Measurements from ENCODE around the gene CAPN14. TPM values are rescaled to one million over a fixed set of nuclear protein-coding genes. Genes with fewer than 3 reads are reported as not detected.
"Not testable (repeated sequence)": the region's sequence is repeated elsewhere in the genome, so short reads cannot be mapped to it uniquely, and the experiment has no call there.

Gene CAPN14
- total and polyA plus RNA-seq, 4 donors = 0.03 to 0.26 (median 0.14) TPM

DNA sequence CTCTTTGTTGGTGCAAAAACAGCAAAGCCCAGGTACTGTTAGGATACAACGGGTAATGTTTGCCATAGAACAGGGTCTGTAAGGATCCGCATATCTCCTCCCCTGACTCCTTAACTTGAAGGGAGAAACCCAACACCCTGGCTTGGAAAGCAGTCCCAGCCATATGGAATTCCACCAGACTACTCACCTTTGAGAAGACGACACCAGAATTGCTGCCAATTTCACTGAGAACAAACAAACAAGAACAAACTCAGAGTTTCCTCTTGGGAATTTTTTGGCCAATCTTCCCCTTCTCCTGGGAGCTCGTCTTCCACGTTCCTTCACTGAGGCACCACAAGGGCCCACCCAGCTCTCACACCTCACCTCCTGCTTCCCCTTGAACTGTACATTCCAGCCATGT, 29.2 kb downstream of the CAPN14 start:
- Histone ChIP-seq H3K4me1 (ENCODE audit: control insufficient read depth in 5 of 5, insufficient read depth in 5 of 5, low read length in 5 of 5) (no peaks in the 10 kb centered on the region), H3K9me3 (ENCODE audit: control insufficient read depth in 4 of 4, insufficient read depth in 3 of 4, low read length in 3 of 4) (no peaks in the 10 kb centered on the region), H3K27ac (ENCODE audit: low read depth in 1 of 2, low read length in 1 of 2) (no peak overlapping the region), H3K4me3 (no peak overlapping the region), H3K9ac (ENCODE audit: insufficient read depth in 1 of 2, low read length in 2 of 2) (no peak overlapping the region), H3K27me3 (ENCODE audit: control insufficient read depth in 3 of 3, insufficient read depth in 3 of 3, low read length in 2 of 3) (peaks cover 0 to 7% (median 5%) of the 10 kb centered on the region in 3 donors), H3K36me3 (ENCODE audit: control insufficient read depth in 4 of 4, insufficient read depth in 4 of 4, low read length in 4 of 4) (no peaks in the 10 kb centered on the region)
- DNase-seq (no peak), ATAC-seq (ENCODE audit: insufficient read depth, low FRiP score) (no peak)
- 63 to 76% methylated on average over 5 of the region's 5 CpGs for WGBS, 2 donors
- TF ChIP-seq, protein P1, sequence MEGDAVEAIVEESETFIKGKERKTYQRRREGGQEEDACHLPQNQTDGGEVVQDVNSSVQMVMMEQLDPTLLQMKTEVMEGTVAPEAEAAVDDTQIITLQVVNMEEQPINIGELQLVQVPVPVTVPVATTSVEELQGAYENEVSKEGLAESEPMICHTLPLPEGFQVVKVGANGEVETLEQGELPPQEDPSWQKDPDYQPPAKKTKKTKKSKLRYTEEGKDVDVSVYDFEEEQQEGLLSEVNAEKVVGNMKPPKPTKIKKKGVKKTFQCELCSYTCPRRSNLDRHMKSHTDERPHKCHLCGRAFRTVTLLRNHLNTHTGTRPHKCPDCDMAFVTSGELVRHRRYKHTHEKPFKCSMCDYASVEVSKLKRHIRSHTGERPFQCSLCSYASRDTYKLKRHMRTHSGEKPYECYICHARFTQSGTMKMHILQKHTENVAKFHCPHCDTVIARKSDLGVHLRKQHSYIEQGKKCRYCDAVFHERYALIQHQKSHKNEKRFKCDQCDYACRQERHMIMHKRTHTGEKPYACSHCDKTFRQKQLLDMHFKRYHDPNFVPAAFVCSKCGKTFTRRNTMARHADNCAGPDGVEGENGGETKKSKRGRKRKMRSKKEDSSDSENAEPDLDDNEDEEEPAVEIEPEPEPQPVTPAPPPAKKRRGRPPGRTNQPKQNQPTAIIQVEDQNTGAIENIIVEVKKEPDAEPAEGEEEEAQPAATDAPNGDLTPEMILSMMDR (IDR thresholded peaks at IDR 0.05; ENCODE audit: control extremely low read depth, extremely low read depth) = no peak

GRCh38 chr2:31187166-31187565, 30.1 kb downstream of the CAPN14 start:
- no peak overlapping the region for H3K4me3 ChIP-seq
- no peaks in the 10 kb centered on the region for H3K4me1 ChIP-seq (ENCODE audit: control insufficient read depth in 5 of 5, insufficient read depth in 5 of 5, low read length in 5 of 5)
- WGBS, 2 donors = 88 to 93% methylated on average over 3 to 4 of the region's 4 CpGs
- no peak overlapping the region for H3K27ac ChIP-seq (ENCODE audit: low read depth in 1 of 2, low read length in 1 of 2)
- DNase-seq (no peak), ATAC-seq (ENCODE audit: insufficient read depth, low FRiP score) (no peak)
- H3K36me3 ChIP-seq (ENCODE audit: control insufficient read depth in 4 of 4, insufficient read depth in 4 of 4, low read length in 4 of 4) = no peaks in the 10 kb centered on the region
- TF ChIP-seq, protein P1 (IDR thresholded peaks at IDR 0.05; ENCODE audit: control extremely low read depth, extremely low read depth) = no peak
- H3K9ac ChIP-seq (ENCODE audit: insufficient read depth in 1 of 2, low read length in 2 of 2) = no peak overlapping the region
- H3K27me3 ChIP-seq (ENCODE audit: control insufficient read depth in 3 of 3, insufficient read depth in 3 of 3, low read length in 2 of 3) = peaks cover 0 to 7% (median 5%) of the 10 kb centered on the region in 3 donors
- H3K9me3 ChIP-seq (ENCODE audit: control insufficient read depth in 4 of 4, insufficient read depth in 3 of 4, low read length in 3 of 4) = no peaks in the 10 kb centered on the region

DNA sequence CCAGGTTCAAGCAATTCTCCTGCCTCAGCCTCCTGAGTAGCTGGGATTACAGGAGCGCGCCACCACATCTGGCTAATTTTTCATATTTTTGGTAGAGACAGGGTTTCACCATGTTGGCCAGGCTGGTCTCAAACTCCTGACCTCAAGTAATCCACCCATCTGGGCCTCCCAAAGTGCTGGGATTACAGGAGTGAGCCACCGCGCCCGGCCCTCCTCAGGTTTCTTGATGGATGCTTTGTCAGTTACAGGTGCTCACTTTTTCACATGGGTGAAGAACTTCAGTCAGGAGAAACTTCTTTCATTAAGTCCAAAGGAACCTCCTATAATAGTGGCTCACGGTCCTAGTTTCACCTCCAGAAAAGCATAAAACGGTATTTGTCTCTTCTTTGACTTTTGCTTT, 33.3 kb downstream of the CAPN14 start:
- not testable (repeated sequence) for H3K27me3 ChIP-seq (ENCODE audit: control insufficient read depth in 3 of 3, insufficient read depth in 3 of 3, low read length in 2 of 3); H3K4me3 ChIP-seq; H3K27ac ChIP-seq (ENCODE audit: low read depth in 1 of 2, low read length in 1 of 2); ATAC-seq (ENCODE audit: insufficient read depth, low FRiP score); H3K36me3 ChIP-seq (ENCODE audit: control insufficient read depth in 4 of 4, insufficient read depth in 4 of 4, low read length in 4 of 4); DNase-seq; H3K9ac ChIP-seq (ENCODE audit: insufficient read depth in 1 of 2, low read length in 2 of 2); H3K4me1 ChIP-seq (ENCODE audit: control insufficient read depth in 5 of 5, insufficient read depth in 5 of 5, low read length in 5 of 5); H3K9me3 ChIP-seq (ENCODE audit: control insufficient read depth in 4 of 4, insufficient read depth in 3 of 4, low read length in 3 of 4)
- 85 to 100% methylated on average over 7 of the region's 7 CpGs for WGBS, 2 donors

GRCh38 chr2:31176742-31177141, 40.6 kb downstream of the CAPN14 start:
- no peaks in the 10 kb centered on the region for H3K4me1 ChIP-seq (ENCODE audit: control insufficient read depth in 5 of 5, insufficient read depth in 5 of 5, low read length in 5 of 5)
- DNase-seq (no peak), ATAC-seq (ENCODE audit: insufficient read depth, low FRiP score) (no peak)
- TF ChIP-seq, protein P1 (IDR thresholded peaks at IDR 0.05; ENCODE audit: control extremely low read depth, extremely low read depth) = no peak
- H3K27ac ChIP-seq (ENCODE audit: low read depth in 1 of 2, low read length in 1 of 2) = no peak overlapping the region
- no peak overlapping the region for H3K9ac ChIP-seq (ENCODE audit: insufficient read depth in 1 of 2, low read length in 2 of 2)
- 86 to 90% methylated on average over 10 of the region's 10 CpGs for WGBS, 2 donors
- H3K9me3 ChIP-seq (ENCODE audit: control insufficient read depth in 4 of 4, insufficient read depth in 3 of 4, low read length in 3 of 4) = peaks cover 0 to 4% (median 0%) of the 10 kb centered on the region in 4 donors
- peaks cover 0 to 4% (median 0%) of the 10 kb centered on the region in 3 donors for H3K27me3 ChIP-seq (ENCODE audit: control insufficient read depth in 3 of 3, insufficient read depth in 3 of 3, low read length in 2 of 3)
- no peaks in the 10 kb centered on the region for H3K36me3 ChIP-seq (ENCODE audit: control insufficient read depth in 4 of 4, insufficient read depth in 4 of 4, low read length in 4 of 4)
- no peak overlapping the region for H3K4me3 ChIP-seq

Measured in lung (tissue), 12 donors.